Thyroid gland (tissue), 4 donors: ENCODE results near the gene SYT3.

Source experiments
- CTCF ChIP-seq, 6 experiments: fragments of 200-600 bp in 3 of 6; fragments of 450-650 bp in 3 of 6; sonication (generic) in 3 of 6; IDR thresholded peaks; one replicate each; pipeline ENCODE4 v1.5.1; 2016 to 2019; ENCODE audit warnings: antibody characterized with exemption in 6 of 6, mild to moderate bottlenecking in 2 of 6, inconsistent platforms in 1 of 6, moderate library complexity in 1 of 6
- POLR2A ChIP-seq, 2 donors: fragments of 450-650 bp; IDR thresholded peaks; one replicate each; pipeline ENCODE4 v1.6.1; 2017; ENCODE audit warnings: antibody characterized with exemption in 2 of 2, mild to moderate bottlenecking in 2 of 2, moderate library complexity in 1 of 2

DNA sequence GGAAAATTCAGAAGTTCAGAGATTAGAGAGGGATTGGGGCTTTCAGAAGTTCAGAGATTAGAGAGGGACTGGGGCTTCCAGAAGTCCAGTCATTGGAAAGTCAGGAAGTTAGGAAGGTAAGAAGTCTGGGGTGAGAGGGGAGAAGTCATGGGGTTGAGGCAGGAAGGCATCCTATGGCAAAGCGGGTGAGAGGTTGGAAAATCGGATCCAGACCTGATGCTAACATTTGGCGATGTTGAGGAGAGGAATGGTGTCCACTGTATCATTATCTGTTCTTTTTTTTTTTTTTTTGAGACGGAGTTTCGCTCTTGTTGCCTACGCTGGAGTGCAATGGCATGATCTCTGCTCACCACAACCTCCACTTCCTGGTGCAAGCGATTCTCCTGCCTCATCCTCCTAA lies 11.1 kb downstream of the SYT3 start:
- TF ChIP-seq CTCF (IDR thresholded peaks at IDR 0.05) = no peak
- TF ChIP-seq POLR2A (IDR thresholded peaks at IDR 0.05) = no peak
